Osteocyte (in vitro differentiated cells): Measurements from ENCODE around the gene HDGF. TPM values are rescaled to one million over a fixed set of nuclear protein-coding genes. Genes with fewer than 3 reads are reported as not detected.

Source experiments
- DNase-seq: peaks from one replicate; pipeline ENCODE4 v3.0.0; 2021; ENCODE audit warnings: mixed read lengths; ENCODE audit not compliant: unreplicated experiment; ENCODE audit errors: extremely low spot score
- H3K27ac Mint-ChIP-seq: one replicate; pipeline ENCODE4 v1.8.0; 2021; ENCODE audit warnings: mild to moderate bottlenecking, mixed read lengths; ENCODE audit not compliant: unreplicated experiment
- H3K27me3 Mint-ChIP-seq: one replicate; pipeline ENCODE4 v1.8.0; 2021; ENCODE audit warnings: mixed read lengths; ENCODE audit not compliant: unreplicated experiment
- H3K36me3 Mint-ChIP-seq: one replicate; pipeline ENCODE4 v1.8.0; 2021; ENCODE audit warnings: mixed read lengths; ENCODE audit not compliant: unreplicated experiment
- H3K4me1 Mint-ChIP-seq: one replicate; pipeline ENCODE4 v1.8.0; 2021; ENCODE audit warnings: mixed read lengths; ENCODE audit not compliant: unreplicated experiment
- H3K4me3 Mint-ChIP-seq: one replicate; pipeline ENCODE4 v1.8.0; 2021; ENCODE audit warnings: mild to moderate bottlenecking, moderate library complexity, mixed read lengths; ENCODE audit not compliant: unreplicated experiment
- H3K9me3 Mint-ChIP-seq: one replicate; pipeline ENCODE4 v1.8.0; 2021; ENCODE audit warnings: mixed read lengths; ENCODE audit not compliant: unreplicated experiment
- CTCF ChIP-seq: fragments of 200-600 bp; sonication (generic); IDR thresholded peaks from 2 replicates; pipeline ENCODE4 v1.5.0; 2021; ENCODE audit warnings: antibody characterized with exemption, mild to moderate bottlenecking, moderate library complexity
- total RNA-seq: library from RNA; stranded (reverse); gene quantifications from 2 replicates; pipeline ENCODE4 v1.2.1, GENCODE V29; 2021

HDGF gene
- total RNA-seq, 1 donor from 2014 or later, result 213 TPM

GRCh38 chr1:156794506-156795373 lies 43.3 kb upstream of the HDGF start:
- peaks cover 3% of the 10 kb centered on the region for H3K4me1 Mint-ChIP-seq

DNA sequence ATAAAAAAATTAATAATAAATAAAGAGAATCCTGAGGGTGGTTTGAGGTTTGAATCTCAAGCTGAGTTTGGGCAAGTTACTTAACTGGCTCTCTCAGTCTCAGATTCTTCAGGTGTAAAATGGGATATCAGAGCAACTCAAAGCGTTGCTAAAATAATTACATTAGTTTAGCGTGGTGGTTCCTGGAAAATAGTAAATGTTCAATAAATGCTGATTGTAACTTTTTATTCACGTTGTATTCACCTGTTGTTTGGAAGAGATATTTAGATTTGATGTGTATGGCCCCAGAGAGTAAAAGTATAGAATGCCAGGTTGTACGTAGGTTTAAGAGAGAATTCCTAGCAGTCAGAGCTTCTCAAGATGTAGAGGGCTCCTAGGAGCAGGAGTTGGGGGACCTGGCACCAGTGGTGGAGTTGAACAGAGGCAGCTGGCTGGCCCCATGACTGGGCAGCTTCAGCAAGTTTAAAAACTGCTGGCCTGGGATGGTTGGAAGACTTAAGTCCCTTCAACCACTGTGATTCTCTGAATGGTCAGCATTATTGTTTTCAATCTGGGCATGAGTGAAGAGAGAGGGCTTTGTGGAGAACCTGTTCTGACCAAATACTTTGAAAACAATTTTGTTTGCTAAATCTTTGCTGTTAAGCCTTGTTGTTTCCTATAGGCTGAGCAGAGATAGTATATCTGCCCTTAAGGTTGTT lies 38.3 kb upstream of the HDGF start:
- H3K4me3 Mint-ChIP-seq, result no peak overlapping the region
- peak overlapping the region; percentile 15 for H3K27ac Mint-ChIP-seq
- no peaks in the 10 kb centered on the region for H3K9me3 Mint-ChIP-seq
- H3K4me1 Mint-ChIP-seq, result no peaks in the 10 kb centered on the region
- peaks cover 40% of the 10 kb centered on the region for H3K36me3 Mint-ChIP-seq
- no peak for TF ChIP-seq CTCF
- DNase-seq, result no peak
- H3K27me3 Mint-ChIP-seq, result no peaks in the 10 kb centered on the region

More at GRCh38 chr1:156794506-156795373, 43.3 kb upstream of the HDGF start:
- TF ChIP-seq CTCF, result no peak
- no peak for DNase-seq
- H3K9me3 Mint-ChIP-seq, result no peaks in the 10 kb centered on the region
- H3K27me3 Mint-ChIP-seq, result no peaks in the 10 kb centered on the region
- H3K36me3 Mint-ChIP-seq, result peaks cover 37% of the 10 kb centered on the region
- H3K4me3 Mint-ChIP-seq, result no peak overlapping the region
- H3K27ac Mint-ChIP-seq, result no peak overlapping the region

GRCh38 chr1:156788136-156788535 lies 36.7 kb upstream of the HDGF start:
- H3K27ac Mint-ChIP-seq, result no peak overlapping the region
- no peaks in the 10 kb centered on the region for H3K4me1 Mint-ChIP-seq
- DNase-seq, result no peak
- no peak for TF ChIP-seq CTCF
- H3K9me3 Mint-ChIP-seq, result no peaks in the 10 kb centered on the region
- peaks cover 32% of the 10 kb centered on the region for H3K36me3 Mint-ChIP-seq
- no peaks in the 10 kb centered on the region for H3K27me3 Mint-ChIP-seq
- H3K4me3 Mint-ChIP-seq, result no peak overlapping the region

GRCh38 chr1:156786640-156787039 lies 35.2 kb upstream of the HDGF start:
- no peak overlapping the region for H3K4me3 Mint-ChIP-seq
- no peak for DNase-seq
- no peak for TF ChIP-seq CTCF
- H3K27ac Mint-ChIP-seq, result no peak overlapping the region
- no peaks in the 10 kb centered on the region for H3K27me3 Mint-ChIP-seq
- no peaks in the 10 kb centered on the region for H3K4me1 Mint-ChIP-seq
- H3K36me3 Mint-ChIP-seq, result peaks cover 26% of the 10 kb centered on the region
- H3K9me3 Mint-ChIP-seq, result no peaks in the 10 kb centered on the region

DNA sequence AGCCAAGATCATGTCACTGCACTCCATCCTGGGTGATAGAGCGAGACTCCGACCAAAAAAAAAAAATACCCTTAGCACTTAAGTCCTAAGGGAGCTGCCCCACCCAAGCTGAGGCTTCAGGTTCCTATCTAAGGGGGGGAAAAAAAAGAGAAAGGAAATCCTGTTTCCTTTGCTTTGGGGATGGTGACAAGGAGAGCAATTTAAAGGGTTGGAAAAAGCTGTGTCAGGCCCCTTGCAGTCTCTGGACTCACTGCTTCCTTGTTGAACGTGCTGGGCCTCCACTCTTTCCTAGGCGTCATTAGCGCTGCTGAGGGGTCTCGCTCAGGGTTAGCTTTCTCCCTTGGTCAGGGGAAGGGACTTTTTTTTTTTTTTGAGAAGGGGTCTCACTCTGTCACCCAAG lies 34.0 kb upstream of the HDGF start:
- TF ChIP-seq CTCF, result no peak
- H3K4me3 Mint-ChIP-seq, result no peak overlapping the region
- H3K36me3 Mint-ChIP-seq, result peaks cover 22% of the 10 kb centered on the region
- peak overlapping the region; percentile 38 for H3K27ac Mint-ChIP-seq
- peaks cover 3% of the 10 kb centered on the region for H3K4me1 Mint-ChIP-seq
- no peaks in the 10 kb centered on the region for H3K9me3 Mint-ChIP-seq
- H3K27me3 Mint-ChIP-seq, result no peaks in the 10 kb centered on the region
- no peak for DNase-seq
